Mucosa of gallbladder (tissue), 1 donor: ENCODE data around the gene ASCC1. TPM values are rescaled to one million over a fixed set of nuclear protein-coding genes. Genes with fewer than 3 reads are reported as not detected.
A peak's percentile ranks its signal among the peaks of the same experiment; 100 is the strongest.

Source experiments
- DNase-seq: peaks from one replicate; pipeline ENCODE4 v3.0.0-alpha.2; 2020; ENCODE audit warnings: low spot score
- total RNA-seq: library from RNA; stranded (reverse); gene quantifications from one replicate; pipeline ENCODE4 v1.2.1, GENCODE V29; 2021
- donor health status: DM: no; HTN: no; CAD: no.

Gene ASCC1
- total RNA-seq, 1 donor from 2014 or later = 27.5 TPM

GRCh38 chr10:72048450-72049124 is 167.5 kb downstream of the ASCC1 start:
- DNase-seq = peak; percentile 96

Other genes with a start within 250 kb of the ASCC1 start
- gene SPOCK2, start 127.7 kb downstream of the ASCC1 start, total RNA-seq = 250 TPM
- 128 TPM for gene ANAPC16, start 264 bp downstream of the ASCC1 start, total RNA-seq
- gene DDIT4, start 57.6 kb upstream of the ASCC1 start, total RNA-seq = 191 TPM
- gene DNAJB12, start 138.6 kb upstream of the ASCC1 start, total RNA-seq = 42.5 TPM